Measurements from ENCODE around the gene CTNND2. TPM values are rescaled to one million over a fixed set of nuclear protein-coding genes. Genes with fewer than 3 reads are reported as not detected.

The CTNND2 gene
- polyA plus RNA-seq, 1 donor, result 2.8 TPM

DNA sequence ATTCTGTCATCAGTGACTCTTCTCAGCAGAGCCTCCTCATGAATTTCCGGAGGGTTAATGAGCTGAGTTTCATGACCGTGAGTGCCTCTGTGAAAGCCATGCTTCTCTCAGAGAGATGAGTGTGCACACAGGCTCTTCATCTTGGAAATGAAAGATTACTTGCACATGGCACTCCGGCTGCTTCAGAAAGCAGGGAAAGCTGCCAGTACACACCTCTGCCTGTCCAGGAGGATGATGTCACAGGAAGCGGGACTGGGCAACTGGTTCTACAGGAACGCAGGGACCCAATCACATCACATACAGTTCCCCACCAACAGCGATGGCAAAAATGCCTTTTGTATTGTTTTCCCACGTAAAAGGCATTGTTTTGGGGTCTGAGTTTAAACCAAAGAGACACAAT lies 857.2 kb downstream of the CTNND2 start:
- Histone ChIP-seq H3K4me3 (ENCODE audit: low read length) (no peak overlapping the region), H3K27me3 (ENCODE audit: control insufficient read depth, insufficient read depth, low read length) (no peaks in the 10 kb centered on the region), H3K4me1 (ENCODE audit: control insufficient read depth, insufficient read depth, low read length) (no peaks in the 10 kb centered on the region), H3K9me3 (ENCODE audit: control insufficient read depth, low read depth, low read length) (no peaks in the 10 kb centered on the region), H3K36me3 (ENCODE audit: control insufficient read depth, insufficient read depth, low read length) (no peaks in the 10 kb centered on the region), H3K27ac (ENCODE audit: low read length) (no peak overlapping the region)
- no CpG with 5 or more reads among the region's 7 CpGs for WGBS (ENCODE audit: insufficient coverage, low lambda C conversion rate)
- no peak for DNase-seq

- no peak for DNase-seq
- no CpG with 5 or more reads among the region's 7 CpGs for WGBS (ENCODE audit: insufficient coverage, low lambda C conversion rate)
Measured at GRCh38 chr5:11046160-11046559, 858.1 kb downstream of the CTNND2 start.

GRCh38 chr5:11045411-11045810 lies 858.8 kb downstream of the CTNND2 start:
- Histone ChIP-seq H3K9me3 (ENCODE audit: control insufficient read depth, low read depth, low read length) (no peaks in the 10 kb centered on the region), H3K4me3 (ENCODE audit: low read length) (no peak overlapping the region), H3K27me3 (ENCODE audit: control insufficient read depth, insufficient read depth, low read length) (no peaks in the 10 kb centered on the region), H3K36me3 (ENCODE audit: control insufficient read depth, insufficient read depth, low read length) (no peaks in the 10 kb centered on the region), H3K4me1 (ENCODE audit: control insufficient read depth, insufficient read depth, low read length) (no peaks in the 10 kb centered on the region), H3K27ac (ENCODE audit: low read length) (no peak overlapping the region)
- 93% methylated on average over 2 of the region's 3 CpGs for whole genome bisulfite sequencing (ENCODE audit: insufficient coverage, low lambda C conversion rate)
- no peak for DNase-seq

More at GRCh38 chr5:11046160-11046559, 858.1 kb downstream of the CTNND2 start:
- no peaks in the 10 kb centered on the region for H3K27me3 ChIP-seq (ENCODE audit: control insufficient read depth, insufficient read depth, low read length)
- no peaks in the 10 kb centered on the region for H3K4me1 ChIP-seq (ENCODE audit: control insufficient read depth, insufficient read depth, low read length)
- H3K36me3 ChIP-seq (ENCODE audit: control insufficient read depth, insufficient read depth, low read length), result no peaks in the 10 kb centered on the region
- no peak overlapping the region for H3K4me3 ChIP-seq (ENCODE audit: low read length)
- no peak overlapping the region for H3K27ac ChIP-seq (ENCODE audit: low read length)
- H3K9me3 ChIP-seq (ENCODE audit: control insufficient read depth, low read depth, low read length), result no peaks in the 10 kb centered on the region

DNA sequence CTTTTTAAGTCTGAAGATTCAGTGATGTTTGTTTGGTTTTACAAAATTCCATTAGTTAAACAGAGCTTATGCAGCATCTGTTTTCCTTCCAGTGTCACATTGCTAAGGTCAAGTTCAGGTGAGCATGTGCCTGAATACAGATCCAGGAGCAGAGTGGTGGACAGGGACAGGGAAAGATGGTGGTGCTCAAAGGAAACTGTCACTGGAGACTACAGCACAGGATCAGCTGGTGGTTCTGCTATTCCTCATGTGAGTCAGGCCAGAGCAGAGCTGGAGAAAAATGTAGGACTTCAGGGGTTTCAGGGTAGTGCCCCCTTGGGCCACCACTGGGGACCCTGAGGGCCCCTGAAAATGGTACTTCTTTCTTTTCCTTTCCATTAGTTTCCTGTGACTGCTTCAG lies 859.7 kb downstream of the CTNND2 start:
- DNase-seq, result no peak
- Histone ChIP-seq H3K4me1 (ENCODE audit: control insufficient read depth, insufficient read depth, low read length) (no peaks in the 10 kb centered on the region), H3K27ac (ENCODE audit: low read length) (no peak overlapping the region), H3K9me3 (ENCODE audit: control insufficient read depth, low read depth, low read length) (no peaks in the 10 kb centered on the region), H3K36me3 (ENCODE audit: control insufficient read depth, insufficient read depth, low read length) (no peaks in the 10 kb centered on the region), H3K4me3 (ENCODE audit: low read length) (no peak overlapping the region), H3K27me3 (ENCODE audit: control insufficient read depth, insufficient read depth, low read length) (no peaks in the 10 kb centered on the region)

- Histone ChIP-seq H3K9me3 (ENCODE audit: control insufficient read depth, low read depth, low read length) (no peaks in the 10 kb centered on the region), H3K4me1 (ENCODE audit: control insufficient read depth, insufficient read depth, low read length) (no peaks in the 10 kb centered on the region), H3K4me3 (ENCODE audit: low read length) (no peak overlapping the region), H3K27ac (ENCODE audit: low read length) (no peak overlapping the region), H3K36me3 (ENCODE audit: control insufficient read depth, insufficient read depth, low read length) (no peaks in the 10 kb centered on the region), H3K27me3 (ENCODE audit: control insufficient read depth, insufficient read depth, low read length) (no peaks in the 10 kb centered on the region)
- no peak for DNase-seq
- WGBS (ENCODE audit: insufficient coverage, low lambda C conversion rate), result no CpG with 5 or more reads among the region's 5 CpGs
Measured at GRCh38 chr5:11043881-11044280, 860.4 kb downstream of the CTNND2 start.

DNA sequence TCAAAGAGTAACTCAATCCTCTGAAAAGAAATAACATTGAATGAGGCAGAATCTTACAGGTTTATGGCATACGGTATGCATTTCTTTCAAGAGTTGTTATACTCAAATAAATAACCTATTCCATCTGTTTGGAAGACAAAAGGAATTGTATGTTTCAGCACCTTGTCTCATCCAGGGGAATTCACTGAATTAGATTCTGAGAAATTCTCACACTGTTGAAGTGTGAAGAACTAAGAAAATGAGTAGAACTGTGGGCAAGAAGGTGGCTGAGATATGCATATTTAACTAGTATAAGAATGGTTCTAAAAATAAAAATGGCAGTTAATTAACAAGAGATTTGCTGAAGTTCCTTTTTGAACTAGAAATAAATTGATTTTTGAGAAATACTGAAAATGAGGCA lies 863.9 kb downstream of the CTNND2 start:
- H3K9me3 ChIP-seq (ENCODE audit: control insufficient read depth, low read depth, low read length), result no peaks in the 10 kb centered on the region
- no peaks in the 10 kb centered on the region for H3K27me3 ChIP-seq (ENCODE audit: control insufficient read depth, insufficient read depth, low read length)
- H3K27ac ChIP-seq (ENCODE audit: low read length), result no peak overlapping the region
- no peaks in the 10 kb centered on the region for H3K36me3 ChIP-seq (ENCODE audit: control insufficient read depth, insufficient read depth, low read length)
- WGBS (ENCODE audit: insufficient coverage, low lambda C conversion rate), result 83% methylated on average over 1 of the region's 1 CpG
- H3K4me1 ChIP-seq (ENCODE audit: control insufficient read depth, insufficient read depth, low read length), result no peaks in the 10 kb centered on the region
- H3K4me3 ChIP-seq (ENCODE audit: low read length), result no peak overlapping the region
- no peak for DNase-seq

GRCh38 chr5:11038772-11039171 lies 865.5 kb downstream of the CTNND2 start:
- no peaks in the 10 kb centered on the region for H3K4me1 ChIP-seq (ENCODE audit: control insufficient read depth, insufficient read depth, low read length)
- no CpG with 5 or more reads among the region's 3 CpGs for WGBS (ENCODE audit: insufficient coverage, low lambda C conversion rate)
- DNase-seq, result no peak
- H3K36me3 ChIP-seq (ENCODE audit: control insufficient read depth, insufficient read depth, low read length), result no peaks in the 10 kb centered on the region
- no peaks in the 10 kb centered on the region for H3K27me3 ChIP-seq (ENCODE audit: control insufficient read depth, insufficient read depth, low read length)
- no peak overlapping the region for H3K4me3 ChIP-seq (ENCODE audit: low read length)
- no peaks in the 10 kb centered on the region for H3K9me3 ChIP-seq (ENCODE audit: control insufficient read depth, low read depth, low read length)
- H3K27ac ChIP-seq (ENCODE audit: low read length), result no peak overlapping the region

DNA sequence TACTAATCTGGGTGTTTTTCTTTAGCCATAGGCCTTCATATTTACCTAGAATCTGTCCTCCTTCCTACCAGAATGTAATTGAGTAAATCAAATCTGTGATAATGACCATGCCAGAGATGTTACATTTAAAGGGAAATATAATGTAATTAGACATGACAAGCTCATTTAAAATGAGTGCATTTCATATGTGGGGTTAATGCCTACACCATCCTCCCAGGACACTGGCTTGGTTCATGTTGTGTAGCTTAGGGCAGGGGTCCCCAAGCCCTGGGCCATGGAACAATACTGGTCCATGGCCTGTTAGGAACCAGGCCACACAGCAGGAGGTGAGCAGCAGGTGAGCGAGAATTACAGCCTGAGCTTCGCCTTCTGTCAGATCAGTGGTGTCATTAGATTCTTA lies 866.3 kb downstream of the CTNND2 start:
- H3K27me3 ChIP-seq (ENCODE audit: control insufficient read depth, insufficient read depth, low read length), result no peaks in the 10 kb centered on the region

GRCh38 chr5:11037080-11037479 lies 867.2 kb downstream of the CTNND2 start:
- 100% methylated on average over 2 of the region's 6 CpGs for WGBS (ENCODE audit: insufficient coverage, low lambda C conversion rate)
- no peaks in the 10 kb centered on the region for H3K9me3 ChIP-seq (ENCODE audit: control insufficient read depth, low read depth, low read length)

More for the DNA sequence above, 866.3 kb downstream of the CTNND2 start:
- H3K36me3 ChIP-seq (ENCODE audit: control insufficient read depth, insufficient read depth, low read length), result no peaks in the 10 kb centered on the region
- no CpG with 5 or more reads among the region's 2 CpGs for WGBS (ENCODE audit: insufficient coverage, low lambda C conversion rate)
- no peak overlapping the region for H3K27ac ChIP-seq (ENCODE audit: low read length)
- no peak overlapping the region for H3K4me3 ChIP-seq (ENCODE audit: low read length)
- H3K9me3 ChIP-seq (ENCODE audit: control insufficient read depth, low read depth, low read length), result no peaks in the 10 kb centered on the region
- H3K4me1 ChIP-seq (ENCODE audit: control insufficient read depth, insufficient read depth, low read length), result no peaks in the 10 kb centered on the region
- no peak for DNase-seq

DNA sequence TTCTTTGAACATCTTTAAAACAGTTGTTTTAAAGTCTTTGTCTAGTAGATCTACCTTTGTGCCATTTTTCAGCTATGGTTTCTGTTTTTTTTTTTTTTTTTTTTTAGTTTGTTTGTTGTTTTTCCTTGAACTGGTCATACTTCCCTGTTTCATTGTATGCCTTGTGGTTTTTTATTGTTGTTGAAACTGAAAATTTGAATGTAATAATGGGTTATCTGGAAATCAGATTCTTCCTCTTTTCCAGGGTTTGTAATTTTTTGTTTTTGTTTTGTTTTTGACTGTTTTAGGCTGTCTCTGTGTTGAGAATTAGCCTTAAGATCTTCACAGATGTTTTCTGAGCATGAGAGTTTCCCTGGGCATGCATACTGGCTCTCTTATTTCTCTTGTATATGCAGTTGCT lies 873.6 kb downstream of the CTNND2 start:
- H3K4me1 ChIP-seq (ENCODE audit: control insufficient read depth, insufficient read depth, low read length), result no peaks in the 10 kb centered on the region
- H3K27me3 ChIP-seq (ENCODE audit: control insufficient read depth, insufficient read depth, low read length), result no peaks in the 10 kb centered on the region
- peaks cover 3% of the 10 kb centered on the region for H3K9me3 ChIP-seq (ENCODE audit: control insufficient read depth, low read depth, low read length)
- no peak overlapping the region for H3K4me3 ChIP-seq (ENCODE audit: low read length)
- no peak overlapping the region for H3K27ac ChIP-seq (ENCODE audit: low read length)
- DNase-seq, result no peak
- no peaks in the 10 kb centered on the region for H3K36me3 ChIP-seq (ENCODE audit: control insufficient read depth, insufficient read depth, low read length)

More at GRCh38 chr5:11037080-11037479, 867.2 kb downstream of the CTNND2 start:
- no peak overlapping the region for H3K4me3 ChIP-seq (ENCODE audit: low read length)
- H3K36me3 ChIP-seq (ENCODE audit: control insufficient read depth, insufficient read depth, low read length), result no peaks in the 10 kb centered on the region
- no peaks in the 10 kb centered on the region for H3K27me3 ChIP-seq (ENCODE audit: control insufficient read depth, insufficient read depth, low read length)
- H3K27ac ChIP-seq (ENCODE audit: low read length), result no peak overlapping the region
- no peaks in the 10 kb centered on the region for H3K4me1 ChIP-seq (ENCODE audit: control insufficient read depth, insufficient read depth, low read length)
- no peak for DNase-seq

GRCh38 chr5:11027660-11028059 lies 876.6 kb downstream of the CTNND2 start:
- no peak overlapping the region for H3K27ac ChIP-seq (ENCODE audit: low read length)
- no peak overlapping the region for H3K4me3 ChIP-seq (ENCODE audit: low read length)
- no peaks in the 10 kb centered on the region for H3K27me3 ChIP-seq (ENCODE audit: control insufficient read depth, insufficient read depth, low read length)
- H3K36me3 ChIP-seq (ENCODE audit: control insufficient read depth, insufficient read depth, low read length), result no peaks in the 10 kb centered on the region
- H3K9me3 ChIP-seq (ENCODE audit: control insufficient read depth, low read depth, low read length), result peaks cover 3% of the 10 kb centered on the region
- no peak for DNase-seq
- WGBS (ENCODE audit: insufficient coverage, low lambda C conversion rate), result no CpG with 5 or more reads among the region's 5 CpGs
- H3K4me1 ChIP-seq (ENCODE audit: control insufficient read depth, insufficient read depth, low read length), result no peaks in the 10 kb centered on the region

All from large intestine (tissue), 3 donors.